ENCODE results near the gene RSPH10B.
"Not testable (repeated sequence)": the region's sequence is repeated elsewhere in the genome, so short reads cannot be mapped to it uniquely, and the experiment has no call there.

Gene RSPH10B

GRCh38 chr7:5970347-5970911, at the start of gene RSPH10B:
TSS of gene RSPH10B (minus strand) at chr7:5970689. CDS start at chr7:5967116, 3,573 bp downstream.
- not testable (repeated sequence) for DNase-seq

GRCh38 chr7:6016653-6016966, 46.1 kb upstream of the RSPH10B start:
- DNase-seq, result no peak

GRCh38 chr7:6015917-6016652, 45.6 kb upstream of the RSPH10B start:
- no peak for DNase-seq

- no peak for DNase-seq
These were observed 42.0 kb upstream of the RSPH10B start for GRCh38 chr7:6012355-6013104.

- no peak for DNase-seq
These were observed 41.1 kb upstream of the RSPH10B start for GRCh38 chr7:6011541-6011940.

GRCh38 chr7:6010370-6010769, 39.9 kb upstream of the RSPH10B start:
- DNase-seq, result not testable (repeated sequence)

GRCh38 chr7:6008668-6009611, 38.5 kb upstream of the RSPH10B start, which contains the start of the genes AIMP2 and PMS2:
TSS of gene AIMP2 (plus strand) at chr7:6009272. CDS start at chr7:6009364, 92 bp downstream.
TSS of gene PMS2 (minus strand) at chr7:6009049. CDS start at chr7:6009019, 30 bp downstream.
- peak; percentile 88 to 89 (median 88) for DNase-seq

GRCh38 chr7:6007835-6008590, 37.5 kb upstream of the RSPH10B start:
- DNase-seq, result not testable (repeated sequence)

- DNase-seq, result no peak
These were observed 36.9 kb upstream of the RSPH10B start for GRCh38 chr7:6007386-6007785.

GRCh38 chr7:5997210-5997808, 26.8 kb upstream of the RSPH10B start:
- peak in 1 of 4 experiments; percentile 17 for DNase-seq

GRCh38 chr7:5987061-5987460, 16.6 kb upstream of the RSPH10B start:
- DNase-seq, result not testable (repeated sequence)

GRCh38 chr7:5979680-5980314, 9.3 kb upstream of the RSPH10B start:
- DNase-seq, result not testable (repeated sequence)

GRCh38 chr7:5973580-5973979, 3.1 kb upstream of the RSPH10B start:
- not testable (repeated sequence) for DNase-seq

- DNase-seq, result not testable (repeated sequence)
These were observed 6.7 kb downstream of the RSPH10B start for GRCh38 chr7:5963810-5964209.

- not testable (repeated sequence) for DNase-seq
These were observed 7.3 kb downstream of the RSPH10B start for GRCh38 chr7:5963205-5963604.

- not testable (repeated sequence) for DNase-seq
These were observed 35.5 kb downstream of the RSPH10B start for GRCh38 chr7:5934945-5935450.

GRCh38 chr7:5931905-5932644, 38.4 kb downstream of the RSPH10B start:
- not testable (repeated sequence) for DNase-seq

- not testable (repeated sequence) for DNase-seq
These were observed 39.2 kb downstream of the RSPH10B start for GRCh38 chr7:5931250-5931649.

GRCh38 chr7:5930290-5930689, 40.2 kb downstream of the RSPH10B start:
- not testable (repeated sequence) for DNase-seq
